ENCODE results near the gene SMARCD2. TPM values are rescaled to one million over a fixed set of nuclear protein-coding genes. Genes with fewer than 3 reads are reported as not detected.

The SMARCD2 gene
- total and polyA plus RNA-seq, 2 donors (not counting 1 experiment from before 2014, with no cell fraction given), result 51.1 to 87.0 TPM

GRCh38 chr17:63850401-63850800, 7.9 kb upstream of the SMARCD2 start:
- Histone ChIP-seq H2AFZ (ENCODE audit: low read length) (no peak overlapping the region), H3K4me3 (replicated peaks in 1 of 4; ENCODE audit: control extremely low read depth in 1 of 4, insufficient read depth in 1 of 4, low read depth in 3 of 4, low read length in 4 of 4) (no peak overlapping the region), H3K9ac (ENCODE audit: insufficient read depth, low read length) (no peak overlapping the region), H3K27me3 (ENCODE audit: control insufficient read depth, insufficient read depth, low read length) (no peaks in the 10 kb centered on the region), H3K27ac (ENCODE audit: insufficient read depth, low read length) (no peak overlapping the region), H4K20me1 (ENCODE audit: control insufficient read depth, extremely low read depth, insufficient read depth, low read length) (no peaks in the 10 kb centered on the region), H3K79me2 (ENCODE audit: control insufficient read depth, insufficient read depth, low read length) (no peaks in the 10 kb centered on the region), H3K36me3 (ENCODE audit: control insufficient read depth, insufficient read depth, low read length) (no peaks in the 10 kb centered on the region), H3K9me3 (ENCODE audit: control insufficient read depth, insufficient read depth, low read depth, low read length) (no peaks in the 10 kb centered on the region), H3K4me2 (ENCODE audit: extremely low read depth, insufficient read depth, low read length) (no peak overlapping the region), H3K4me1 (ENCODE audit: control insufficient read depth, extremely low read depth, insufficient read depth, low read length) (no peaks in the 10 kb centered on the region)
- DNase-seq (ENCODE audit: low read depth in 2 of 2), result no peak
- TF ChIP-seq, protein P1, sequence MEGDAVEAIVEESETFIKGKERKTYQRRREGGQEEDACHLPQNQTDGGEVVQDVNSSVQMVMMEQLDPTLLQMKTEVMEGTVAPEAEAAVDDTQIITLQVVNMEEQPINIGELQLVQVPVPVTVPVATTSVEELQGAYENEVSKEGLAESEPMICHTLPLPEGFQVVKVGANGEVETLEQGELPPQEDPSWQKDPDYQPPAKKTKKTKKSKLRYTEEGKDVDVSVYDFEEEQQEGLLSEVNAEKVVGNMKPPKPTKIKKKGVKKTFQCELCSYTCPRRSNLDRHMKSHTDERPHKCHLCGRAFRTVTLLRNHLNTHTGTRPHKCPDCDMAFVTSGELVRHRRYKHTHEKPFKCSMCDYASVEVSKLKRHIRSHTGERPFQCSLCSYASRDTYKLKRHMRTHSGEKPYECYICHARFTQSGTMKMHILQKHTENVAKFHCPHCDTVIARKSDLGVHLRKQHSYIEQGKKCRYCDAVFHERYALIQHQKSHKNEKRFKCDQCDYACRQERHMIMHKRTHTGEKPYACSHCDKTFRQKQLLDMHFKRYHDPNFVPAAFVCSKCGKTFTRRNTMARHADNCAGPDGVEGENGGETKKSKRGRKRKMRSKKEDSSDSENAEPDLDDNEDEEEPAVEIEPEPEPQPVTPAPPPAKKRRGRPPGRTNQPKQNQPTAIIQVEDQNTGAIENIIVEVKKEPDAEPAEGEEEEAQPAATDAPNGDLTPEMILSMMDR (conservative IDR thresholded peaks at IDR 0.05 in 1 of 2, IDR thresholded peaks at IDR 0.05 in 1 of 2; ENCODE audit: low read depth in 1 of 2, low read length in 2 of 2), result no peak
- no peak for TF ChIP-seq EZH2 (IDR thresholded peaks at IDR 0.05; ENCODE audit: low read length, missing control alignments)

- no peaks in the 10 kb centered on the region for H3K27me3 ChIP-seq (ENCODE audit: control insufficient read depth, insufficient read depth, low read length)
- no peaks in the 10 kb centered on the region for H3K9me3 ChIP-seq (ENCODE audit: control insufficient read depth, insufficient read depth, low read depth, low read length)
- H3K36me3 ChIP-seq (ENCODE audit: control insufficient read depth, insufficient read depth, low read length), result no peaks in the 10 kb centered on the region
- no peaks in the 10 kb centered on the region for H3K79me2 ChIP-seq (ENCODE audit: control insufficient read depth, insufficient read depth, low read length)
- H2AFZ ChIP-seq (ENCODE audit: low read length), result peak overlapping the region; percentile 99
- TF ChIP-seq, protein P1 (conservative IDR thresholded peaks at IDR 0.05 in 1 of 2, IDR thresholded peaks at IDR 0.05 in 1 of 2; ENCODE audit: low read depth in 1 of 2, low read length in 2 of 2), result peak; percentile 40 to 49
- no peak for TF ChIP-seq EZH2 (IDR thresholded peaks at IDR 0.05; ENCODE audit: low read length, missing control alignments)
- H3K4me1 ChIP-seq (ENCODE audit: control insufficient read depth, extremely low read depth, insufficient read depth, low read length), result no peaks in the 10 kb centered on the region
- DNase-seq (ENCODE audit: low read depth in 2 of 2), result peak; percentile 82 to 88
- H3K4me2 ChIP-seq (ENCODE audit: extremely low read depth, insufficient read depth, low read length), result peak overlapping the region; percentile 58
- H3K9ac ChIP-seq (ENCODE audit: insufficient read depth, low read length), result peak overlapping the region; percentile 57
- peak overlapping the region; percentile 57 for H3K27ac ChIP-seq (ENCODE audit: insufficient read depth, low read length)
- peak overlapping the region in 3 of 4 experiments; percentile 19 to 38 (median 32) for H3K4me3 ChIP-seq (replicated peaks in 1 of 4; ENCODE audit: control extremely low read depth in 1 of 4, insufficient read depth in 1 of 4, low read depth in 3 of 4, low read length in 4 of 4)
- H4K20me1 ChIP-seq (ENCODE audit: control insufficient read depth, extremely low read depth, insufficient read depth, low read length), result no peaks in the 10 kb centered on the region
Observed at GRCh38 chr17:63848834-63849689, 6.6 kb upstream of the SMARCD2 start.

DNA sequence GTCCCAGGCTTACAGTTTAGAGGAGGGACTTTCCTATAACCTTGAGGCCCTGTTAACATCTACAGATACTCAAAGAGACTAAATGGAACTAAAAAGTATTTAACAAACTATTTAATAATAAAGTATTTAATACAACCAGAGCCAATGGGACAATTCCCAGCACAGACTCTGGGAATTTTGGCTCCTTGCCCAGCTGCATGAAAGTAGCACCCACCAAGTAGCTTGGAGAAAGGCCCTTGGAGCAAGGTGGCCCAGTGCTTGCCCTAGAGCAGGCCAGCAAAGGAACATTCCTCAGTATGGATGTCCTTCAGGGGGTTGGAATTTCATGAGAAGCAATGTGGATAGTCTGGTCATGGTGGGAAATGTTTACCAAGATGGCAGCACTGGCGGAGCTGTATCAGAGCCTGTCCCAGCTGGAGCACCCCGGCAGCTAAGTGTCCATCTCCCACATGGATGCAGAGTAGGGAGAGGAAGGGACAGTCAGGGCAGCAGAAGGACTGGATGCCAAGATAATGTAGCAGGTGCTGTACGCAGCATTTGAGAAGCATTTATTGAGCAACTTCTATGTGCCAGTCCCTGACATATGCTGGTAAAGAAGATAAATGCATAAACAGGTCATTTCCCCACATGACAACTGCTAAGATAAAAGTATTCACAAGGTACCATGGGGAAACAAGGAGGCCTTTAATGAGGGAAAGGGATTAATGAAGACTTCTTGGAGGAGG, 5.2 kb upstream of the SMARCD2 start:
- TF ChIP-seq, protein P1 (conservative IDR thresholded peaks at IDR 0.05 in 1 of 2, IDR thresholded peaks at IDR 0.05 in 1 of 2; ENCODE audit: low read depth in 1 of 2, low read length in 2 of 2), result no peak
- TF ChIP-seq EZH2 (IDR thresholded peaks at IDR 0.05; ENCODE audit: low read length, missing control alignments), result no peak
- no peak overlapping the region for H3K4me3 ChIP-seq (replicated peaks in 1 of 4; ENCODE audit: control extremely low read depth in 1 of 4, insufficient read depth in 1 of 4, low read depth in 3 of 4, low read length in 4 of 4)
- no peak for DNase-seq (ENCODE audit: low read depth in 2 of 2)

More for the DNA sequence above, 5.2 kb upstream of the SMARCD2 start:
- Histone ChIP-seq H2AFZ (ENCODE audit: low read length) (no peak overlapping the region), H4K20me1 (ENCODE audit: control insufficient read depth, extremely low read depth, insufficient read depth, low read length) (no peaks in the 10 kb centered on the region), H3K9me3 (ENCODE audit: control insufficient read depth, insufficient read depth, low read depth, low read length) (no peaks in the 10 kb centered on the region), H3K4me1 (ENCODE audit: control insufficient read depth, extremely low read depth, insufficient read depth, low read length) (peaks cover 3% of the 10 kb centered on the region), H3K79me2 (ENCODE audit: control insufficient read depth, insufficient read depth, low read length) (no peaks in the 10 kb centered on the region), H3K36me3 (ENCODE audit: control insufficient read depth, insufficient read depth, low read length) (no peaks in the 10 kb centered on the region), H3K4me2 (ENCODE audit: extremely low read depth, insufficient read depth, low read length) (no peak overlapping the region), H3K9ac (ENCODE audit: insufficient read depth, low read length) (no peak overlapping the region), H3K27me3 (ENCODE audit: control insufficient read depth, insufficient read depth, low read length) (no peaks in the 10 kb centered on the region), H3K27ac (ENCODE audit: insufficient read depth, low read length) (no peak overlapping the region)
